GM21529 (cell line): ENCODE data around the gene EZR.
A peak's percentile ranks its signal among the peaks of the same experiment; 100 is the strongest.

Experiments
- ATAC-seq: cut with Tn5 transposase; IDR thresholded peaks from one replicate; pipeline ENCODE4 v1.9.1; 2021; ENCODE audit not compliant: unreplicated experiment

The EZR gene

GRCh38 chr6:158819977-158820622 lies 932 bp upstream of the EZR start:
- ATAC-seq = no peak

GRCh38 chr6:158818581-158819212 lies 471 bp downstream of the EZR start:
- ATAC-seq = peak; percentile 25

DNA sequence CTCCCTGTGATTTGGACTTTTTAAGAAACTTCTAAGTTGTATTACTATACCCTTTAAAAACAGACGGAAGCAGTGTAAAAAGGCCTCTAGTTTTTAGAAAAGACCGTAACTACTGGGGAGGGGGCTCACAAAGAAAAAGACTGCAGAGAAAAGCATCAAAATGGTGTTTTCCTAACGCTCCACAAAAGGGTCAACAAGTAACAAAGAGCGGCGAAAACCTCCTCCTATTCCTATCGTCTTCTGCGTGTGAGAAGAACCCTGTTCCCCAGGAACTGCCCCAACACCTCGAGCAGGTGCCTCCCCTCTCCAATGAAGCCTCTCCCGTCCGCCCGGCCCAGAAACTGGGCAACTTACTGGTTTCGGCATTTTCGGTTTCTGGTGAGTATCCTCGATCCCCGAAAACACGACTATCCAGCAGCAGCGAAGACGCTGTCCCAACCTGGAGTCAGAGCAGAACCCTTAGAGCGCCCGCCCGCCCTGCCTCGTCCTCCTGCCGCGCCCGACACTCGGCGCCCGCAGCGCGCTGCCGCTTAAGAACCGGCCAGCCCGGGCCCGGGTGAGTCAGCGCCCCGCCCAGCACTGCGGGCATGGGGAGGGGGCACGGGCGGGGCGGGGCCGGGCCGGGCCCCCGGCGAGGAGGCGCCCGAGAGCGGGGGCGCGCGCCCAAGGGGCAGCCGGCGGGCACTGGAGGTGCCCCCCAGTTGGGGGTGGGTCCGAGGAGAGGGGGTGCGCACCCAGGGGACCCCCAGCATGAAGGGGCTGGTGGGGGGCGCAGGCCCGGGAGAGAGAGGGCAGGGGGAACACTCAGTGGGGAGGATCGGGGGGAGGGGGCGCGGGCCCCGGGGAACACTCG lies 1.2 kb downstream of the EZR start:
- peak; percentile 31 for ATAC-seq

GRCh38 chr6:158816803-158817727 lies 2.1 kb downstream of the EZR start:
- ATAC-seq = no peak

- peak; percentile 37 for ATAC-seq
Measured at GRCh38 chr6:158816329-158816728, 2.8 kb downstream of the EZR start.

DNA sequence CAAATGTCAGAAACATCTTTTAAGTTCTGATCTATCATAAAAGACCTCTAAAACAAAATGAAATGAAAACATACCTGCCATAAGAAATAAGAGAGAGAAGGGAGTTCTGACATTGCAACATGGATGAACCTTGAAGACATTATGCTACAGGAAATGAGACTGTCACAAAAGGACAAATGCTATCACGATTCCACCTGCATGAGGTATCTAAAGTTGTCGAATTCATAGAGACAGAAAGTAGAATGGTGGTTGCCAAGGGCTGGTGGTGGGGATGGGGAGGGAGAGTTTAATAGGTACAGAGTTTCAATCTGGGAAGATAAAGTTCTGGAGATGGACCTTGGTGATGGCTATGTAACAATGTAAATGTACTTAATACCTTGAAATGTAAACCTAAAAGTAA lies 3.3 kb downstream of the EZR start:
- ATAC-seq = no peak

- ATAC-seq = no peak
Measured at GRCh38 chr6:158815379-158815724, 3.8 kb downstream of the EZR start.

DNA sequence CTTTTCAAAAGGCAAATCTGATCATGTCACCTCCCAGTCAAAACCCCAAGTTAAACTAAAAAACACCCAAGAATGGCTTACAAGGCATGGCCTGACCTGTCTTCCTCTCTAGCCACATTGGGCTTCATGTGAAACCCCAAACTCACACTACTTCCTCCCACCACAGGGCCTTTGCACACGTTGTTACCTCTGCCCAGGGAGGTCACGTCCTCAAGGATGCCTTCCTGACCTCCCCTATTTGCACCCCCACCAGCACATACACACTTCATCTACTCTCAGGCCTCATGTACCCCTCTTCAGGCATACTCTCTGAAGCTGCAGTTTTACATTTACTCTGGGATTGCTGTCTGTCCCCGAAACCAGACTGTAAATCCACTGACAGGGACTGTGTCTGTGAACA lies 6.1 kb downstream of the EZR start:
- ATAC-seq = no peak

DNA sequence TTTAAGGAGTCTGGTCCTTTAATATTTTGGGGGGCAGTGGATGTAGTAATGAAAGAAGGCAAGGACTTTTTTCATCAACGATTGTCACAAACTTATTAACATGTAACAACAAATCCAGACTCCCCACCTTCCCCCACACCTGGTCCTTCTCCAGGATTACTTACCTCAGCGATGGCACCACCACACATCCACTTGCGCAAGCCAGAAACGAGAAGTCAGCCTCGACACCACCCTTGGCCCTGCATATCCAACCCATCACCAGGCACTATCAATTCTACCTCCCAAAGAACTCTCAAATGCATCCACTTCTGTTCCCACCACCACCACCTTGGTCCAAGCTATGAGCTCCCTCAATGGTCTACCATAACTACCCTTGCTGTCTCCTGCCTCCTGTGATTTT lies 6.6 kb downstream of the EZR start:
- no peak for ATAC-seq

GRCh38 chr6:158810155-158811095 lies 8.7 kb downstream of the EZR start:
- ATAC-seq = no peak

DNA sequence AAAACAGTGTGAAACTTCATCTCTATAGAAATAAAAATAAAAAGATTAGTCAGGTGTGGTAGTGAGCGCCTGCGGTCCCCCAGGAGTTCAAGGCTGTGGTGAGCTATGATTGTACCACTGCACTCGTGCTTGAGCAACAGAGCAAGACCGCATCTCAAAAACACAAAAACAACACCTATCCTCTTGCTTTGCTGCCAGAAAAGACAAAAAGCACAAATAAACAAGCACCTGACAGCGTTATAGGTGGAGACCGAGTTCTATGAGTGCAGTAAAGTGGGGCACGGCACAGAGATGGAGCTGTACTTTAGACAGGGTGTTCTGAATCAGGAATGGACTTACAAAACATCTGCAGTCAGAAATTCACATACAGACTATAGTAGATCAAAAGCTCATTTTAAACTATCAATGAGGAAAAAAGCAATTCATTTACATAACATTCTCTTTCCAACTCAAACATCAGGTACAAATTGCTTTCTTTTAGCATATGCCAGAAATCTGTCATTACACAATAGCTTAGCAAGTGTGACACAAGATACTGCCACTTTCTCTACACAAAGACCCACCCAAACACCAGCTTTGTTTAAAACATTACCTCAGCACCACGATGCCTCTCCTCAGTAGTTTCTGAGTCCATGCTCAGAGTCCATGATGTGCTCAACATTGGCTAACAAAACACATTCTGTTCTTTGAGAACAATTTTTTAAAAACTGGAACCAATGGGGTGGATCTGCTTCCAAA lies 10.1 kb downstream of the EZR start:
- peak; percentile 66 for ATAC-seq

DNA sequence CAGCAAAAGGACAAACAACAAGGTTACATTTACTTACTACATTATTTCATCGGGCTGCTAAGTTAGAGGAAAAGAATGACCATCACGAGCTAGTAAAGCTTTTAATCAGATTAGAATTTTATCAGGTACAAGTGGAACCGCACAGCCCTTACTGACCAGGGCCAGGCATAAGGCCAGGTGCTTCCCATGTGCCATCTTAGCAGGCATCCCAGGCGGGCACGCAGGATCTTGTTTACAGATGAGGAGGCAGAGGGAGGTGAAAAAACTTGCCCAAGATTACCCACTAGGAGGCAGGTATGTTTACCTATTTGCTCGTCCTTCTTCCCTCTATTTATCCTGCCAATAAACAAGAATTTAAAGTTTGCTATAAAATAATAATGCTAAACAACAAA lies 10.7 kb downstream of the EZR start:
- ATAC-seq = no peak

DNA sequence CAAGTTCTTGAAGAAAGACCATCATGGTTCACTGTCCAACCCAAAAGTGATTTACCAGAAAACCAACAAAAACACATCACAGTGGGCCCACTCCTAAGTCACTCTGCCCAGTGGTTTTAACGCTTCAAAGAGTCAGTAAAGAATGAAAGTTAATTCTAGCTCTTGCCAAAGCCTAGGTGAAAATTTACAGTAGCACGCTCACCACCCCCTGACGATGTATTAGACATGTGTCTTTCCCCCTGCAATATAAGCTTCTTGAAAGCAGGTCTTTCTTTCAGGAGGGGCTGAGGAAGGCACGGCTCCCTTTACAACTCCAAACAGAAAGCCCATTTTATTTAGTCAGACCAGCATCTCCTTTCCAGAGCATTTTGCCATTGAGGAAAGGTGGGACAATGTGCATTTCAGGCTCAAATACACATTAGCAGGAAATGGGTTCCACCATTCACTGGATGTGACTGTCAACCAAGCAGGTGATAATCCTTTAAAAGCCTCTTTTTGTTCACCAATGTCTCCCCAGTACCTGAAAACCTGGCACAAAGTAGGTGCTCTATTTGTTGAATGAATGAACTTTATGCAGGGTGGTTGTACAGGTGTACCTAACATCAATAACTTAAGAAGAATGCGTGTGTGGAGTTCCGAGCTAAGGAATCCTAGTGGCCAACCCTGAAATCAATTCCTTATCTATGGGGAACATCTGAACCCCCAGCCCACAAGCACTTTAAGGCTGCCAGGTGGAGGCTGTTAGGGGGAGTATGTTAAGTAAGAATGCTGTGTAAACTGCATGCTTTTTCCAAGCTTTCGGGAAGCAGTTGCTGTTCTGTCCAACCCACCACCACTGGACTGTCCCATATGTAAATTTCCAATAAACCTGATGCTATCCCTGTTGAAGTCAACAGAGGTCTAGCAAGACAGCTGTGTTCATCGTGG lies 11.4 kb downstream of the EZR start:
- no peak for ATAC-seq

GRCh38 chr6:158805698-158806377 lies 13.3 kb downstream of the EZR start:
- no peak for ATAC-seq

GRCh38 chr6:158804207-158804606 lies 15.0 kb downstream of the EZR start:
- no peak for ATAC-seq

GRCh38 chr6:158803733-158804143 lies 15.4 kb downstream of the EZR start:
- ATAC-seq = peak; percentile 70

DNA sequence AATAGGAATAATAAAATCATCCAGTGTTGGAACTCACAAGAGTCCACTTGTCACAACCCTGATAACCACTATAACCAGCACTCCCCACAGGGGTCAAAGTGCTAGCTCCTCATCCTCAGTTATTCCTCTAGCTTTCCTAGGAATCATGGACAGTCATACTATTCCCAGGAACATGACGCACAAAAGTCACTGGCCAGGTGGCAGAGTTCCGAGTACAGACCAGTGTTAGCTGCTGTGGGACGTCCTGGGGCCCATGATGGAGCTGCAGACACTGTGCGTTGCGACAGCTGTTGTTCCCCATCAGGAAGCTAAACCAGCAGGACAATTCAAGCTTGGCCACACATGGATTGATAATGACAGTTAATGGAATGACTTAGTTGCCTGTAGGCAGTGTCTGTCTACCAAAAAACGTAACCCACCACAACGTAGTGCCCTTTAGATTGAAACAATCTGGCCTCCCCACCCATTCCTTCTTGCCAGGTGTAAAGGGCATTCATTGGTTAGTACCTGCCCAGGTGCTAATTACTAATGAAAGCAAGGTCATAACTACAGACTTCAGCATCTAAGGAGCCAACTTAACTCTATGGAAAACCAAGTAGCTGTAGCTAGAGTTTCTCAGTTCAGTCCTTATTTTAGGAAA lies 17.4 kb downstream of the EZR start:
- ATAC-seq = no peak
